GM13976 (cell line): Measurements from ENCODE around the gene FADS2.

ENCODE experiments used
- DNase-seq: peaks from one replicate; pipeline ENCODE4 v3.0.0; 2012; ENCODE audit warnings: low spot score
- in situ Hi-C: fragments of 300-500 bp; cut with MboI; formaldehyde crosslinking; loops from one replicate; pipeline ENCODE4 v1.12.0; 2022; ENCODE audit warnings: low sequenced_read_pairs, mixed read lengths, inconsistent platforms; ENCODE audit not compliant: unreplicated experiment
- TF ChIP-seq, protein P1 (sequence below): IDR thresholded peaks from 2 replicates; pipeline ENCODE4 v1.5.1; 2012; ENCODE audit warnings: borderline replicate concordance, mild to moderate bottlenecking; ENCODE audit not compliant: insufficient read depth; ENCODE audit errors: extremely low read depth, missing control alignments, control extremely low read depth

The FADS2 gene

DNA sequence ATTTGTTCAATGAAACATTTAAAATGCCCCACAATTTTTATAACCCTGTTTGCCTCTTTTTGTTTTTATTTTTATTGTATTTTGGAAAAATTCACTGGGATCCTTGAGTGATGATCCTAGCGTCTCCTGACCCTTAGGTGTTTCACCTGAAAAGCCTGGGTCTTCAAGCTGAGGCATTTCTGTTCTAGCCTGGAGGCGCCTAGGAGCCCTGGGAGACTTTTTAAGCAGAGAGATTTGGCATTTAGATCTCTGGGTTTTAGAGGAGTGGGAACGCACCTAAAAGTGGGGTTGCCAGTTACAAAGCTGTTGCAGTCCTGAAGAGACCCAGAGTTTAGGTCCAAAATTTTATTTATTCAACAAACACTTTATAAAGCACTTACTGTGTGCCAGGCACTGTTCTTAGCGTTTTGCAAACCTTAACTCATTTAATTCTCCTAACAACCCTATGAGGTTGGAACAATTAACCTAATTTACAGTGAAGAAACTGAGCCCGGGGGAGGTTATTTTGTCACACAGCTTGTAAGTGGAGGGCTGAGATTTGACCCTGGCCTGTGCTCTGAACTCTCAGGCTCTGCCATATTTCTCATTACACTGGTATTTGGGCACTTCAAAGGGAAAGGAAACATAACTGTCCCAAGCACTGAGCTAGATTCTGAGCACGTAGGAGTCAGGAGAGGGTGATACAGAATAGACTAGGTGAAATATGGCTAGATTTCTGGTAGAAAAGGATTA lies 10.5 kb upstream of the FADS2 start:
- TF ChIP-seq, protein P1, sequence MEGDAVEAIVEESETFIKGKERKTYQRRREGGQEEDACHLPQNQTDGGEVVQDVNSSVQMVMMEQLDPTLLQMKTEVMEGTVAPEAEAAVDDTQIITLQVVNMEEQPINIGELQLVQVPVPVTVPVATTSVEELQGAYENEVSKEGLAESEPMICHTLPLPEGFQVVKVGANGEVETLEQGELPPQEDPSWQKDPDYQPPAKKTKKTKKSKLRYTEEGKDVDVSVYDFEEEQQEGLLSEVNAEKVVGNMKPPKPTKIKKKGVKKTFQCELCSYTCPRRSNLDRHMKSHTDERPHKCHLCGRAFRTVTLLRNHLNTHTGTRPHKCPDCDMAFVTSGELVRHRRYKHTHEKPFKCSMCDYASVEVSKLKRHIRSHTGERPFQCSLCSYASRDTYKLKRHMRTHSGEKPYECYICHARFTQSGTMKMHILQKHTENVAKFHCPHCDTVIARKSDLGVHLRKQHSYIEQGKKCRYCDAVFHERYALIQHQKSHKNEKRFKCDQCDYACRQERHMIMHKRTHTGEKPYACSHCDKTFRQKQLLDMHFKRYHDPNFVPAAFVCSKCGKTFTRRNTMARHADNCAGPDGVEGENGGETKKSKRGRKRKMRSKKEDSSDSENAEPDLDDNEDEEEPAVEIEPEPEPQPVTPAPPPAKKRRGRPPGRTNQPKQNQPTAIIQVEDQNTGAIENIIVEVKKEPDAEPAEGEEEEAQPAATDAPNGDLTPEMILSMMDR, result no peak
- in situ Hi-C loops, result no loop called here
- DNase-seq, result no peak

DNA sequence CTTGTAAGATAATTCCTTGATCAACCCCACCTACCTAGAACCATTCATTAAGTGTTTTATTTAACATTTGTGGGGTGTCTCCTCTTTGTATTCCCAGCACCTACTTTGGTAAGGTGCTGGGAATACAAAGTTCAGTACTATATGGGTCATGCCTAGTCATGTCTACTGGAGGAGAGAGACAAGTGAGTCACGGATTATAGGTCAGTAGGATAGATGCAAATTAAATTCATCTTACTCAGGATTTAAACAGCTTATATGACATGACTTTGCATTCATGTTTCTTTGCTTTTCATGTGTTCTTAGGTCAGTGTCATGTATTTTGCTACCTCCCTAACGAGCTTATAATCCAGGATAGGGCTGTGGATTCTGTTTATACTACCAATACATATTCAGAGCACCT lies 7.9 kb upstream of the FADS2 start:
- no peak for DNase-seq
- TF ChIP-seq, protein P1, result no peak
- in situ Hi-C loops, result no loop called here

DNA sequence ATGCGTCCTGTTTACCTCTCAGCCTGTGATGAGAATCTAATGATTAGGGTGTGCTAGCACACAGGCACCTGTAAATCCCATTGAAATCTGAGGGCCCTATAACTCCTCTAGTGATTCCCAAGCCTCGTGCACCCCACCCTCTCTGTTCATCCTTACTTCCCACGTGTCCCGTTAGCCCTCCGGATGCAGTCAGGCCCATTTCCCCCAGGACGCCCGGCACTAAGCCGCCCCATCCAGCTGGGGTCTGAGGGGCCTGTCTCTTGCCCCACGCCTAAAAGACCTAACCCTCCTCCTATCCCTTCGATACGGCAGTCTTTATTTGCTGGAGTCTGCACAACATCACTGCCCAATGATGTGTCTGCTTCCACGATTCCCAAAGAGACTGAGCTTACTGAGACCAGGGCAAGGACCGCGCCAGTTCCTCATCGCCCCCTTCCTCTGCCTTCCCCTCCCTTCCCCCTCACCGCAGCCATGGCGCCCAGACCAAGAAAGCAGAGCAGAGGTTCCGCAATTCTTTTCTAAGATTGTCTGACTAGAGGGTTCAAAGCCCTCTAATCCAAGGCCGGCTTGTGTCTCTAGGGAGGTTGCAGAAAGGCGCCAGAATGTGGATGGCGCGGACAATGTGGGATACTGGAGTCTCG lies 1.1 kb upstream of the FADS2 start:
- in situ Hi-C loops, result no loop called here
- DNase-seq, result peak; percentile 45
- TF ChIP-seq, protein P1, result no peak

DNA sequence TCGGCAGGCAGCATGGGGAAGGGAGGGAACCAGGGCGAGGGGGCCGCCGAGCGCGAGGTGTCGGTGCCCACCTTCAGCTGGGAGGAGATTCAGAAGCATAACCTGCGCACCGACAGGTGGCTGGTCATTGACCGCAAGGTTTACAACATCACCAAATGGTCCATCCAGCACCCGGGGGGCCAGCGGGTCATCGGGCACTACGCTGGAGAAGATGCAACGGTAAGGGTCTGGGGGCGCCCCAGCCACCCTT lies 204 bp downstream of the FADS2 start:
- in situ Hi-C loops, result no loop called here
- TF ChIP-seq, protein P1, result no peak
- no peak for DNase-seq

DNA sequence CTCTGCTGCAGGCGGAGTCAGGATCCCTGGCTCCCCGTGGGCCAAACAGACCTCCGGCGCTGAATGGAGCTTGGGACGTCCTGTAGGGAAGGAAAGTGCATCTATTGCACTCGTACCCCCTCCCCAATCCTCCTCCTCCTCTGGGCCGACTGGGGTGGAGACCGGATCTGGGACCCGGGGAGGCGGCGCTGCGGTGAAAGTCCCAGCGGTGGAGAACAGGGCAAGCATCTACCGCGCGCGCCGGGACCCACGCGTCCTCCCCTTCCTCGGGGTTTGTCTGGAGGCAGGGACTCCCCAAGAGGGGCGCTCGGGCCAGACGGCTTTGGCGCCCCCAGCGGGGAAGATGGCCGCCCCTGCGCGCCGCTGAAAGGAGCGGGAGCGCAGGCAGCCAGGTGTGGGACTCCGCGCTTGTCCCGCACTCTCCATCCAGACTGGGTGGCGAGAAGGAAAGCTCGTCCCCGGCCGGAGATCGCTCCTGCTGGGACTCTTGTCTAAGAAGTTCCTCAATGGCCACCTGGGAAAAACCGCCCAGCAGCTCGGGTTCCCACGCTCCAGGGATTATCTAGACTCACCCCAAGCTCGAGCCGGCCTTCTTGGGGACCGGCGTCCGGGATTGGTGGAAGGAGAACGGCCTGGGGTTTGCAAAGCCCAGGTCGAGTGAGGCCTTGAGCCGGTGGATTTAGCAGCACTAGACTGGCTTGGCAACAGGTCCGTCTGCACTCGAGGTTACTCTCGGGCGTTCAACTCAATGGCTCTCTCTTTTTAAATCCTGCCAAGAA lies 718 bp downstream of the FADS2 start:
- TF ChIP-seq, protein P1, result peak; percentile 68
- in situ Hi-C loops, result no loop called here
- DNase-seq, result peak; percentile 81

DNA sequence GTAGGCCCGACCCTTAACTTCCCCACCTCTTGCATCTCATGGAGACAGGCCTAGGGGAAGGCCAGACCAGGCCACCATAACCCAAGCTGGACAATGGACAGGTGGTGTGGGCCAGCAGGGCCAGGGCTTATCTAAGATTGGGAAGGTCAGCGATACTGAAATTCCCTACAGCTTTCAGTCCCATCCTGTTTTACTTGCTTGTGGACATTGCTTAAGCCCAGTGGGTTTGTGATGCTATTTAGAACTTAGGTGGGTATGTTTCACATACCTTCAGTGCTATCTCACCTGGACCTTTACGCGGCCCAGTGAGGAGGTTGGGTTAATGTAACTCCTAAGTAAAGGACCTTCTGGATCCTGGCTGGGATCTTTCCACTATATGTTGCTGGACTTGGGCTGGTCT lies 1.7 kb downstream of the FADS2 start:
- TF ChIP-seq, protein P1, result no peak
- in situ Hi-C loops, result no loop called here
- DNase-seq, result no peak
